Measurements from ENCODE around the gene ENOSF1.

DNA sequence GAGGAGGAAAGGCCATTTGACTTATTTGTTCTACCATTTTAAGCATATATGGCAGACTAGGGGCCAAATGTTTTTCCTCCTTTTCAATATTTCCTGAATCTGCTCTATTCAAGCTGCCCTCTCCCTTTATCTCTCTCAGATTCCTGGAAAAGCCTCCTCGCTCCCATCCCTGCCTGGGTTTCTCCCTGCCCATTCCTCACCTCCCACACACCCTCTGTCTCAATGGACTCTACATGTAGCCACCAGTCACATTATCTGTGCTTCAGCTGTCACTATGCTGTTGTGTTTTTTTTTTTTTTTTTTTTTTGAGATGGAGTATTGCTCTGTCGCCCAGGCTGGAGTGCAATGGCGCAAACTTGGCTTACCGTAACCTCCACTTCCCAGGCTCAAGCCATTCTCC is 32.0 kb downstream of the ENOSF1 start:
- TF ChIP-seq POLR2A (IDR thresholded peaks at IDR 0.05) (no peak), POLR2AphosphoS5 (IDR thresholded peaks at IDR 0.05; ENCODE audit: insufficient read depth in 1 of 2, low read depth in 1 of 2) (no peak)
- TF ChIP-seq, protein P1, sequence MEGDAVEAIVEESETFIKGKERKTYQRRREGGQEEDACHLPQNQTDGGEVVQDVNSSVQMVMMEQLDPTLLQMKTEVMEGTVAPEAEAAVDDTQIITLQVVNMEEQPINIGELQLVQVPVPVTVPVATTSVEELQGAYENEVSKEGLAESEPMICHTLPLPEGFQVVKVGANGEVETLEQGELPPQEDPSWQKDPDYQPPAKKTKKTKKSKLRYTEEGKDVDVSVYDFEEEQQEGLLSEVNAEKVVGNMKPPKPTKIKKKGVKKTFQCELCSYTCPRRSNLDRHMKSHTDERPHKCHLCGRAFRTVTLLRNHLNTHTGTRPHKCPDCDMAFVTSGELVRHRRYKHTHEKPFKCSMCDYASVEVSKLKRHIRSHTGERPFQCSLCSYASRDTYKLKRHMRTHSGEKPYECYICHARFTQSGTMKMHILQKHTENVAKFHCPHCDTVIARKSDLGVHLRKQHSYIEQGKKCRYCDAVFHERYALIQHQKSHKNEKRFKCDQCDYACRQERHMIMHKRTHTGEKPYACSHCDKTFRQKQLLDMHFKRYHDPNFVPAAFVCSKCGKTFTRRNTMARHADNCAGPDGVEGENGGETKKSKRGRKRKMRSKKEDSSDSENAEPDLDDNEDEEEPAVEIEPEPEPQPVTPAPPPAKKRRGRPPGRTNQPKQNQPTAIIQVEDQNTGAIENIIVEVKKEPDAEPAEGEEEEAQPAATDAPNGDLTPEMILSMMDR (IDR thresholded peaks at IDR 0.05): no peak
